PC-3 (cell line): Measurements from ENCODE around the gene MDM4.

Experiments used
- EZH2 ChIP-seq: fragments of 300-600 bp; sonication (generic); IDR thresholded peaks from one replicate; pipeline ENCODE4 v1.6.1; 2017; ENCODE audit warnings: antibody characterized with exemption, mild to moderate bottlenecking, low read length; ENCODE audit not compliant: unreplicated experiment
- TF ChIP-seq, protein P1 (sequence below): fragments of 300-600 bp; sonication (generic); conservative IDR thresholded peaks from 2 replicates; pipeline ENCODE4 v1.5.1; 2017; ENCODE audit warnings: antibody characterized with exemption, low read depth, mild to moderate bottlenecking, low read length

DNA sequence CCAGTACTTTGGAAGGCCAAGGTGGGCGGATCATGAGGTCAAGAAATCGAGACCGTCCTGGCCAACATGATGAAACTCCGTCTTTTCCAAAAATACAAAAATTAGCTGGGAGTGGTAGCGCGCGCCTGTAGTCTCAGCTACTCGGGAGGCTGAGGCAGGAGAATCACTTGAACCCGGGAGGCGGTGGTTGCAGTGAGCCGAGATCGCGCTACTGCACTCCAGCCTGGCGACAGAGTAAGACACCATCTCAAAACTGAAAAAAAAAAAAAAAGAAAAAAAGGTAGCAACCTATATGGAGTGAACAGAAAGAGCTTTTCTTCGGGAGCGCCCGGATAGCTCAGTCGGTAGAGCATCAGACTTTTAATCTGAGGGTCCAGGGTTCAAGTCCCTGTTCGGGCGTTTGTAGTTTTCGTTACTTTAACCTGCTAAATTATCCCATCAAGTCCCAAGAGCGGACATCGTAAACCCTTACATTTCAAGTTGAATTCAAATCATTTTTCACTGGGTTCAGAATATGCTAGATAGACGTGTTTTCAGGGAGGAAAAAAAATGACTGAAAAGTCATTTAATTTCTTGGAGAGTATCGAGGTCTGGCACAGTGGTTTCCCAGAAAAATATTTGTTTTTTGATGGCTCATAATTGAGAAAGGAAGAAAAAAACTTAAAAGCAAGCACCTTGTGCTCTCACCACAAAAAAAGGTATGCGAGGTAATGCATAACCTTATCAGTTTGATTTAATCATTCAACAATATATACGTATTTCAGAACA is 9.8 kb upstream of the MDM4 start:
- TF ChIP-seq, protein P1, sequence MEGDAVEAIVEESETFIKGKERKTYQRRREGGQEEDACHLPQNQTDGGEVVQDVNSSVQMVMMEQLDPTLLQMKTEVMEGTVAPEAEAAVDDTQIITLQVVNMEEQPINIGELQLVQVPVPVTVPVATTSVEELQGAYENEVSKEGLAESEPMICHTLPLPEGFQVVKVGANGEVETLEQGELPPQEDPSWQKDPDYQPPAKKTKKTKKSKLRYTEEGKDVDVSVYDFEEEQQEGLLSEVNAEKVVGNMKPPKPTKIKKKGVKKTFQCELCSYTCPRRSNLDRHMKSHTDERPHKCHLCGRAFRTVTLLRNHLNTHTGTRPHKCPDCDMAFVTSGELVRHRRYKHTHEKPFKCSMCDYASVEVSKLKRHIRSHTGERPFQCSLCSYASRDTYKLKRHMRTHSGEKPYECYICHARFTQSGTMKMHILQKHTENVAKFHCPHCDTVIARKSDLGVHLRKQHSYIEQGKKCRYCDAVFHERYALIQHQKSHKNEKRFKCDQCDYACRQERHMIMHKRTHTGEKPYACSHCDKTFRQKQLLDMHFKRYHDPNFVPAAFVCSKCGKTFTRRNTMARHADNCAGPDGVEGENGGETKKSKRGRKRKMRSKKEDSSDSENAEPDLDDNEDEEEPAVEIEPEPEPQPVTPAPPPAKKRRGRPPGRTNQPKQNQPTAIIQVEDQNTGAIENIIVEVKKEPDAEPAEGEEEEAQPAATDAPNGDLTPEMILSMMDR: no peak
- no peak for TF ChIP-seq EZH2
